GM12872 (cell line): Measurements from ENCODE around the gene CACNA1D.

Source experiments
- TF ChIP-seq, protein P1 (sequence below): IDR thresholded peaks from 3 replicates; pipeline ENCODE4 v1.5.1; 2011; ENCODE audit warnings: low read depth, mild to moderate bottlenecking, low read length, moderate library complexity; ENCODE audit not compliant: insufficient read depth

Gene CACNA1D

DNA sequence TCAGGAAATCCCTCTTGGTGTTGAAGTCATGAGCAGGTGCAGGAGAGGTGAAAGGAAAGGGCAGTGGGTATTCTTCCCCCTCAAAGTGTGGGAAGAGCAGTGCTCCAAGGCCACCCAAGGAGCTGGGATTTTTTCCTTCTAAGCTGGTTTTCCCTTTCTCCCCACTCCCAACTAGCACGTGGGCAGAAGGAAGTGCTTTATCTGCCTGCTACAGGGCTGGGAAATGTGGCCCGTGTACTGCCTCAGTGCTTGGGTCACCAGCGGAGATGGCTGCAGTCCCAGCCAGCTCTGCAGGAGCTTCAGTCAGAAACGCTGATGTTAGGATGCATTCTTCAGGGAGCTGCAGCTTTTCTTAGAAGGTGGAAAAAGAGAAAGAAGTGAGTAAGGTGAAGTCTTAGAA, 99.2 kb downstream of the CACNA1D start:
- TF ChIP-seq, protein P1, sequence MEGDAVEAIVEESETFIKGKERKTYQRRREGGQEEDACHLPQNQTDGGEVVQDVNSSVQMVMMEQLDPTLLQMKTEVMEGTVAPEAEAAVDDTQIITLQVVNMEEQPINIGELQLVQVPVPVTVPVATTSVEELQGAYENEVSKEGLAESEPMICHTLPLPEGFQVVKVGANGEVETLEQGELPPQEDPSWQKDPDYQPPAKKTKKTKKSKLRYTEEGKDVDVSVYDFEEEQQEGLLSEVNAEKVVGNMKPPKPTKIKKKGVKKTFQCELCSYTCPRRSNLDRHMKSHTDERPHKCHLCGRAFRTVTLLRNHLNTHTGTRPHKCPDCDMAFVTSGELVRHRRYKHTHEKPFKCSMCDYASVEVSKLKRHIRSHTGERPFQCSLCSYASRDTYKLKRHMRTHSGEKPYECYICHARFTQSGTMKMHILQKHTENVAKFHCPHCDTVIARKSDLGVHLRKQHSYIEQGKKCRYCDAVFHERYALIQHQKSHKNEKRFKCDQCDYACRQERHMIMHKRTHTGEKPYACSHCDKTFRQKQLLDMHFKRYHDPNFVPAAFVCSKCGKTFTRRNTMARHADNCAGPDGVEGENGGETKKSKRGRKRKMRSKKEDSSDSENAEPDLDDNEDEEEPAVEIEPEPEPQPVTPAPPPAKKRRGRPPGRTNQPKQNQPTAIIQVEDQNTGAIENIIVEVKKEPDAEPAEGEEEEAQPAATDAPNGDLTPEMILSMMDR = no peak

DNA sequence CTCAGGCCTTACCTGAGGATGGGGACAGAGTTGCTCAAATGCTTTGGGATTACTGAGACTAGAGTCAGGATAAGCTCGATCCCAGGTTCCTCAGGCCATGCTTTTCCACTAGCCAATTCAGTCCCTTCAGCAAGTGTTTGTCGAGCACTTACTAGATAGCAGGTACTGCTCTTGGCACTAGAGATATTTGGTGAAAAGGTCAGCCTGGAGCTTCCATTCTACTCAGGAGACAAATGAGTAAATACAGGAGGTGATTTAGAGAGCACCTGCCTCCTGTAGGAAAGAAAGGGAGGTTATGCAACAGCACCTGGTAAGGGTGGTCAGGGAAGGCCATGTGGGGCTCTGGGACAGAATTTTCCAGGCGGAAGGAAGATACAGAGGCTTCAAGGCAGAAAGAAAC, 99.9 kb downstream of the CACNA1D start:
- TF ChIP-seq, protein P1 = no peak

DNA sequence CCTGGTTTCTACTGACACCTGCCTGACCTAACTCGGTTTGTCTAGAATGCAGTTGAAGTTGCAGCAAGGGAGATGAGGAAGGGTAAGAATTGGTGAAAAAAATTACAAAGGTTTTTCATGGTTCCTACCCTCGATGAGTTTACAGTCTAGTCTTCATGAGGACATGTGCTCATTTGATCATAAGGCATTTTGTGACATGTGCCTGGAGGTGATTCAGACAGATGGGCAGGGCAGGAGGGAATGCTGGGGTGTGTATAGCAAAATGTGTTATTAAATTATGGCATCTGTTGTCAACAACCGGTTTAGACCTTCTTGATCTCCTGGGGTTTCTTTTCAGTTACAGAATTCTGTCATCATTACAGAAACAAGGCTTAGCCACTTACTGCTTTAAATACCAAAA, 101.2 kb downstream of the CACNA1D start:
- TF ChIP-seq, protein P1 = no peak

DNA sequence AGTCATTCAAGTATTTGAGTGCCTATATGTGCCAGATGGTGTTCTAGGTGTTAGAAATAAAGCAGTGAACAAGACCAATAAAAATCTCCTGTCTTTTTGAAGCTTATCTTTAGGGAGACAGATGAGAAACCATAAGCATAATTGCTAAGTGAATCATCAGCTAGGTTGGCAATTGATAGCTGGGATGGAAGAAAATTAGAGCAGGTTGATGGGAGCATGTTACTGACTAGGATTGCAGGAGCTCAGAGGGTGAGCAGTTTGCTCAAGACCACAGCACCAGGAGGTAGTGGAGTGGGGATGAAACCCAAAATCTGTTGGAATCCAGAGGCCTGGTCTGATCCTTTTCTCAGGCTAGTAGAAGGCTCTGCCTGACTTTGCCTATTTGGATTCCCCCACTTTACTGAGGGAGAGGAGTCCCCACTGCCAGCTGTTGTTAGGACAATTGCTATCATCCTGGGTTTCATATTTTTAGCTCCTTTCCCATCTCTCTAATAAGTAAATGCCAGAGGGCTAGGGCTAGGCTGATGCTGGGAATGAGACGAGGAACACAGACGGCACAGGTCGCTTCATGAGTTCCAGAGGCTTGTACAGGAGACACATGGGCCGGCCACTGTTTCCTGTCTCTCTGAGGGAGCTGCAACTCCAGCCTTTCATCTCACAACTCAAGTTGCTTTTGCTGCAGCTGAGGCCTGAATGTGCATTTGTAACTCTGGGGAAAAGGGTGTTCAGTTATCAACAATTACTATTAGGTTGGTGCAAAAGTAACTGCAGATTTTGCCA, 102.9 kb downstream of the CACNA1D start:
- TF ChIP-seq, protein P1 = no peak

DNA sequence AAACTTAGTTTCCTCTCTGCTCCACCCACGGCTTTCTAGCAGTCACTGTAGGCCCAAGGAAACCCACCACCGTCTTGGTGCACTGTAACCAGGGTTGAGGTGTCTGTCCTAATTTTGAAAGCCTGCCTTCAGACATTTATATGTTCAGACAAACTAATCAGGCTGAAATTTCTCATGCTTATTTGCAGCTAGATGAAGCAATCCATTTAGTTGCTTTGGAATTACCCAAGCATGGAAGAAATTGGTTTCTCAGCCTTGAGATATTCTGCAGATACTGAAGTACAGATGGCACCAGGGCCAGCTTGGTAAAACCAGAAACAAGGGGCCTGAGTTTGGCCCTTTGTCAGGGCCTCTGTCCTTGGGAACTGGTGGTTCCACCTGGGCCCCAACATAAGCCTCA, 105.4 kb downstream of the CACNA1D start:
- TF ChIP-seq, protein P1 = no peak

DNA sequence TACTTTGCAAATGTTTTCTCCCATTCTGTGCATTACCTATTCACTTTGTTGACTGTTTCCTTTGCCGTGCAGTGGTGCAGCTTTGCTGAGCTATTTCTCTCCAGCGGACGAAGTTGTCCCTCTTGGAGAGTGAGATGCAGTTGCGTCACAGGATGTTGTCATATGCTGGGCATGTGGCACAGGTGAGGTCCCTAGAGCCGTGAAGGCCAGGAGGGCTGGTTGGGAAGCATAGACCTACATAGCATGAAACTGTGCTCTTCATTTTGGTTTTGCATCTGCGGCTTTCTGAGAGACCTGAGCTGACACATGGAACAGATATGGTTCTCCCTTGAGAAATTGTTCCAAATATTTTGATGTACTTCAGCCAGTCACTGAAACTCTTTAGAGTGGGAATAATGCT, 108.5 kb downstream of the CACNA1D start:
- TF ChIP-seq, protein P1 = no peak

DNA sequence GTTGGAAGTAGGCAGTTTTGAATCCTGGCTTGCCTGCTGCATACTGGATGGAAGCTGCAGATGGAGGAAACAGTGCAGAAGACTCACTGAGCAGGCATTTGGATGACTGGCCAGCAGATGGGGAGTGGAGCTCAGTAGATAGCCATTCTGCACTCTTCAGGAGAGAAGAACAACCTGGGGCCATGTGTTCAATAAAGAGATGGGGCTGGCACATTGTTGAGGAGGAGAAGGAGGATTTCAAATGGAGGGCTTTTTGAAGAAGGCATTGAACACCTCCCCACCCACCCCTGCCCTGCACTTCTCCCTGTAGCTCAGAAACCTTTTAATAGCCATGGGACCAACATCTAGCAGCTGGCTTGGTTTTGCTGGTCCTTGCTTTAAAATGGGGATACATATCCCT, 109.8 kb downstream of the CACNA1D start:
- TF ChIP-seq, protein P1 = 0 out of 3 replicates have a peak, but pooled peaks have one; percentile 3
